GOT3 (cell line): ENCODE data around the gene GMDS.

Experiments used
- DNase-seq: peaks from one replicate; lab custom pipeline; 2025; ENCODE audit warnings: mixed read lengths; lab: John Stamatoyannopoulos, UW

The GMDS gene

DNA sequence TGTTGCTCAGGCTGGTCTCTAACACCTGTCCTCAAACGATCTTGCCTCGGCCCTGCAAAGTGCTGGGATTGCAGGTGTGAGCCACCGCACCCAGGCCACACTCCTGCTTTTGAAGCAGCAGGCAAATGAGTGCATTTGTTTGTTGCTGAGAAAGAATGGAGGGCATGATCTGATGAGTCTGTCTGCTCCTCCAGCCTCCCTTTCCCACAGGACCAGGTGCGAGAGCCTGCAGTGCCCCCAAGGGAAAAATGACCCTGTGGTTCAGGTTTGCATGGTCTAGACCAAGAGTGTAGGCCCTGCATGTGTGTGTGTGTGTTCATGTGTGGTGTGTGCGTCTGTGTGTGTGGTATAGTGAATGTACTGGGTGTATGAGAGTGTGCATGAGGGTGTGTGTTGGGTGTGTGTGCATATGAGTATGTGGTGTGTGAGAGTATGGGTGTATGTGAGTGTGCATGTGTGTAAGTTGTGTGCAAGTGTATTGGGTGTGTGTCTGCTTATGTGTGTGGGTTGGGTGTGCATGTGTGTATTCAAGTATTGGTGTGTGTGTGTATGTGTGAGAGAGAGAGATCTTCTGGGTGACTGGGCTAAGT is 658.4 kb downstream of the GMDS start:
- DNase-seq: no peak

DNA sequence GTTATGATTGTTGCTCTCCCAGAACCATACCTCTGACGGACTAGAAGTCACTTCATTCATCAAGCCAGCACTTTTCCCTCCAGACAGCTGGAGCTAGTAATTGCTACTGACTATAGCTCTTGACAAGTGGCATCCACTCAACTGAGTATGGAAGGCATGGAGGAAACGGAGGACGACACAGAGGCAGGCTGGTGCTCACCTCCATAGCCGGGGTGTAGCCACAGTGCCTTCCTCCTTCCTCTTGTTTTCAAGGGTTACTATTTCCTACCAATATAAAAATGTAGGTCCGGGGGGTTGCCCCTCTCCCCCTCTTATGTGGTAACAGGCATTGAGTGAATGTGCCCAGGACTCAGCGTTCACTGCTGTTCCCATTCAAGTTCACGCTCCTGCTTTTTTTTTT is 659.1 kb downstream of the GMDS start:
- no peak for DNase-seq

DNA sequence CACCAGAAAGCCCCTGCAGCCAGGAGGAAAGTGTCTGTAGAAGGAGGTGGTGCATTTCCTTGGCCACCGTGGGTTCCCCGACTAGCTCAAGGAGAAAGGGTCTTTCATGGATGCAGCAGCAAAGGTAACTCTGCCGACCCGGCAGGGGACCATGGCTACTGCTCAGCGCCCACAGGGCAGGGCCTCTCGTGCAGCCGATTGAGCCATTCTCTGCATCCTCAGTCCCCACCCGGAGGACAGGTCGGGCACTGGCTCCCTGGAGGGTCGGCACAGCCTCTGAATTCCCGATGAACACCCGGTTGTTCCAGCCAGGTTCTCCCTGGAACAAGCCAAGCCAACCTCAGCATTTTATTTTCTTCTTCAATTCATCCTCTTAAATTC is 659.7 kb downstream of the GMDS start:
- DNase-seq: no peak

DNA sequence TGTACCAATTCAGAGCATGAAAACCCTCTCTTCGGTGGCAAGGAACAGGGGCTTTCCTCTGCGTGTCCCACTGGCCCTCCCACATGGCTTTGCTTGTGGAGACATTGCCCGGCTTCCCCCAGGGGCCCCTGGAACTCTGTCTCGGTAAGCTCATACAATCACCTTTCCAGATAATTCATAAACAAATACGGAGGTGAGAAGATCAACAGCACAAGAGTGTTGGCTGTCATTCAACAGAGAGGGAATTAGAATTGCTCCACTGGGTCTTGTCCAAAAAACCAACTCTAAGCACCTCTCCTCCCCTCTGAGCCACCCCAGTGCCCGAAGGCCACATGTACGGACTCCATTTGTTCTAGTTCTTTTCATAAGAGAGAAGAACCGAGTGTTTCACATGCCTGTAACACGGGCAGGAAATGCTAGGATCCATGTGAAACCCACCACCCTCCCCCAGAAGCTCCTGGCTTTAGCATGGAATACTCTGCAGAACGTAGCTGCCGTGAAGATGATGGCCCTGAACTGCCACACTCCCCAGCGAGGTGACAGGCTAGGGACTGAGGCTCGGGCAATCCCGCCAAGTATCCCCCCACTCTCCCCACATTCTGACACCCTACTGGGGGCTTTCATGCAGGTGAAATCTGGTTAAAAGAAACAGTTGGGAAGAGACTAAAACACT is 660.3 kb downstream of the GMDS start:
- DNase-seq: no peak

- DNase-seq: no peak
These were observed 661.3 kb downstream of the GMDS start for GRCh38 chr6:1584146-1584545.

DNA sequence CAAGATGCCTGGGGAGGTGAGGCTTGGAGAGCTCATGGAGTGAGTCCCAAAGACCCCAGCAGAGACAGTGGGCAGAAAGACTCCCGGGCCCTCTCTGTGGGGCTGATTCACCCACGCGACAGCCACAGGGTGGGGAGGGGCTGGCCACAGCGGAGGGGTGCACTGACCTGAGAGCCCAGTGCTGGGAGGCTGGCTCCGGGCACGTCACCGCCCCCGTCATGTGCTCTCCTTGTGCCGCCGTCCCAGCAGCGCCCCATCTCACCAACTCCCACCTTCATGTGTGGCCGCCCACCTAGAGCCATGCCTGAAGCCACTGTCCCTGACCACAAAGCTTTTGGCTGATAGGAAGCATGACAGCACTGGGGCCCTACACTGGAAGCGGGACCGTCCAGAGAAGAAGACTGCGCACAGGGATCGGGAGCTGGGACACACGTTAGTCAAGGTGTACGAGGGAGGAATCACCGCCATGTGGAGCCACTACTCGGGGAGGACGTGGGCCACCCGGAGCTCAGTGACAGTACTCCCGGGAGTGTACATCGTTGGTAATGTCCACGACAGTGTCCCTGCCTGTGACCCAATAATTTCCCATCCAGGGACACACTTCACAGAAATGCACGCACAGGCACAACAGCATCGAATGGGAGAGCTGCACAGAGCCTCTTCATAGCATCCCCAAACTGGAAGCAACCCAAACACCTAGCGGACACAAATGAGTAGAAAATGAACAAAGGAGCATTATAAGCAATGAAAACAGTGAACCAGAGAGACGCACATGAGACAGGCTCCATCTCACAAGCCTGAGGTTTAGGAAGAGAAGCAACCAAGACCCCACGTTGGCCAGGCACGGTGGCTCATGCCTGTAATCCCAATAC is 664.0 kb downstream of the GMDS start:
- no peak for DNase-seq

GRCh38 chr6:1580585-1580984 is 664.8 kb downstream of the GMDS start:
- DNase-seq: no peak

DNA sequence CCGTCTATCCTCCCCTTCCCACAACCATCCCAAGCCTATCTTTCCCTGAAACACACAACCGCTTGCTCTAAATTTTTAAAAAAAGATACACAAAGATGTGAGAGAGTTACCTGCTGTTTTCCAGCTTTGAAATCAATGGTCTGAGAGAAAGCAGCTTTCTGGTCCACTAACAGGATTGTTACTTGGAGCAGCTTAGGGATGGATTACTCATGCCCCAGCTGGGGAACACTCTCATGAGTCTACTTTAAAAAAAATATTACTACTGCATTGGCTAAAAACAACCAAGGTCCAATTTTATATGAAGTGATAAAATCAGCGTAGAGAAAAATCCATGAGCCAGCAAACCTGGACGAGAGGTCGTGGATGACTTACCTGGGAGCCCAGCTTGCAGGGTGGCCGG is 665.3 kb downstream of the GMDS start:
- DNase-seq: no peak

GRCh38 chr6:1579096-1579495 is 666.3 kb downstream of the GMDS start:
- no peak for DNase-seq

GRCh38 chr6:1577896-1578745 is 667.3 kb downstream of the GMDS start:
- no peak for DNase-seq

DNA sequence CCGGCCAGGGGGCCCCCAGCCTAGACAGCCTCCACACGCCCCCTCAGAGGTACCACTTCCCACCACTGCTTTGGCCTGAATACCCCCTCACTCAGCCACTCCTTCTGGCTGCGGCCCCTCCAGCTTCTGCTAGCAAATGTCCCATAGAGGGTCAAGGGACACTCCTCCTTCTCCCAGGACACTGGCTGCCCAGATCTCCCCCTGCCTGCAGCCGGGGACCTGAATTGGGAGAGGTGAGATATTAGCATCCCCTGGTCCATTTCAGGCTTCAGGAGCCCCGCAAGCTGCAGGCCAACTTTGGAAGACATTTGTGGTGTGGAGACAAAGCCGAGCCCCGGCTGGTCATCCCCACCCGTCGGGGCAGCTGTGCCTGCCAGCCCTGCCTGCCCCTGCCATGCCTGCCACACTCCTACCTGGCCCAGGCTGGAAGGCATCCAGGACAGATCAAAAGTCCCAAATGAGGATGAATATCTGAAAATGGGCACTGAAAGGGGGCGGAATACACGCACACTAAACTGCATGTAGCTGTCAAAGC is 668.2 kb downstream of the GMDS start:
- DNase-seq: no peak

DNA sequence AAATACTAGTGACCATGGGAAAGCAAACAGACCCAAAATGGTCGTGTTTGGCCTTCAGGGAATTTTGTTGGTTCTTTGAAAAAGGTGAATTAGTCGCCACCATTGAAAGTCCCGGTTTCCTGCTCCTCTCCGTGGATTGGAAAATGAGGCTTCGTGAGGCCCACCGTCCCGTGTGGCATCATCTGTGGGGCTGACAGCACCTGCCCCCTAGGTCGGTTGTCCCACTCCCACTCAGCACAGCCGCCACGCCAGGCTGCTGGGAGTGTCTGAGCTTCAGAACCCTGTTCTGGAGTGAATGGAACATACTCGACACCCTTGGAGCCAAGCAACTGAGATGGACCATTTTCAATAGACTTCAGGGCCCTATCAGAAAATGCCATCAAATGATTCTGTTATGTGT is 668.7 kb downstream of the GMDS start:
- no peak for DNase-seq

DNA sequence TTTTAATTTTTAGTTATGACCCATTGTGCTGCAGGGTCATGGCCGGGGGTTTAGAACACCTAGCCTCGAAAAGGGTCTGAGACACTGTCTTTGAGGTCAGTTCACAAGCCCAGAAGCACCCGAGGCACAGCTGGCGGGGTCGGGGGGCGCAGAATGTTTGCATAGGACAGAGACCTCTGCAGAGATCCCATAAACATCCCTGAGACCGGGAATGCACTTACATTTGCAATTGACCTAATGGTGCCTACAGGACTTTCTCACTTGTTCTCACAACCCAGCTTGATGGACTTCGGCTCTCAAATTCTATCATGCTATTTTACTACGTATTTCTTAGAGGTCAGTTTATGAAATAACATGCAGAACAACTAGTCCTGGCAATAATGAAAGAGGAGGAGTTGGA is 669.2 kb downstream of the GMDS start:
- DNase-seq: no peak

GRCh38 chr6:1575210-1576041 is 670.0 kb downstream of the GMDS start:
- no peak for DNase-seq

GRCh38 chr6:1574890-1575209 is 670.6 kb downstream of the GMDS start:
- DNase-seq: no peak

GRCh38 chr6:1574083-1574761 is 671.2 kb downstream of the GMDS start:
- no peak for DNase-seq
